8988T (cell line): Measurements from ENCODE around the gene CRYBG2.
"Not testable (repeated sequence)": the region's sequence is repeated elsewhere in the genome, so short reads cannot be mapped to it uniquely, and the experiment has no call there.

Experiments
- DNase-seq: peaks from one replicate; pipeline ENCODE4 v3.0.0; 2011

Gene CRYBG2

DNA sequence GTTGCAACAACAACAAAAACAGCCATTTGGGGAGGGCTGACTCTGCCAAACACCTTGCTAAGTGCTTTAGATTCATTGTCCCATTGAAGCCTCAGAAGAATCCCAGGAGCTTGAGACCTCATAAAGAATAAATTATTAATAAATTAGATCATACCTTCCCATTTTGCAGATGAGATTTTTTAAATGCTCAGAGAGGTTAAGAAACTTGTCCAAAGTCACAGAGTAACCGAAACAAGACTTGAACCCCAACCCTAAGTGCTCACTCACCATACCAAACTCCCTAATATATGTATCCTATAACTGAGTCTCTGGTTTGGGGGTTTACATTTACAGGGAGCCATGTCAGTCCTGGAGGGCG, 3.6 kb downstream of the CRYBG2 start:
- DNase-seq = no peak

DNA sequence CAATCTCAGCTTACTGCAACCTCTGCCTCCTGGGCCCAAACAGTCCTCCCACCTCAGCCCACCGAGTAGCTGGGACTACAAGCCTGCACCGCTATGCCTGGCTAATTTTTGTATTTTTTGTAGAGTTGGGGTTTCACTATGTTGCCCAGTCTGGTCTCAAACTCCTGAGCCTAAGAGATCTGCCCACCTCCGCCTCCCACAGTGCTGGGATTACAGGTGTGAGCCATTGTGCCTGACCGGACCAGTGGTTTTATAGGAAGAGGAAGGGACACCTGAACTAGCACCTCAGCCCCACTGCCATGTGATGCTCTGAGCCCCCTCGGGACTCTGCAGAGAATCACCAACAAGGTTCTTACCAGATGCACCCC, 4.1 kb downstream of the CRYBG2 start:
- DNase-seq = no peak

DNA sequence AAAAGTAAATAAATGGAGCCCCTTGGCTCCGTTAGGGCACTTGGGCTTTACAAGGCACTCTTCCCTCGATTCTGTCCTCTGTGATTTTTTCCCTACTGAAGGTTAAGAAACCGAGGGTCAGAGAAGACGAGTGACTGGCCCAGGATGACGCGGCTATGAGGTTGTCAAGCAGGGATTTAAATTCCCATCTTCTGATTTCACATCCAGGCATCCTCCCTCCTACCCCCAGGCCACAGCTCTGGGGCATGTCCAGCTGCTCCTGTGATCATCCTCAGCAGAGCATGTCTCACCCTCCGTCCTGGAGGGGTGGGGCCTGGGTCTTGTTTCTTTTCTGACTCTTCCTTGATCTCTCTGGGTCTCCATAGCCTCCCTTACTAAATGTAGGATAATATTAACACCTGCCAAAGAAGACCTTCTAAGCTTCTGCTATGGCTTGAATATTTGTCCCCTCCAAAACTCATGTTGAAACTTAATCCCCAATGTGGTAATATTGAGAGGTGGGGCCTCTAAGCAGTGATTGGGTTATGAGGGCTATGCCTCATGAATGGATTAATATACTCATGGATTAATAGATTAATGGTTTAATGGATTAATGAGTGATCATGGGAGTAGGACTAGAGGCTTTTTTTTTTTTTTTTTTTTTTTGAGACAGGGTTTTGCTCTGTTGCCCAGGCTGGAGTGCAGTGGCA, 4.6 kb downstream of the CRYBG2 start:
- DNase-seq = no peak

DNA sequence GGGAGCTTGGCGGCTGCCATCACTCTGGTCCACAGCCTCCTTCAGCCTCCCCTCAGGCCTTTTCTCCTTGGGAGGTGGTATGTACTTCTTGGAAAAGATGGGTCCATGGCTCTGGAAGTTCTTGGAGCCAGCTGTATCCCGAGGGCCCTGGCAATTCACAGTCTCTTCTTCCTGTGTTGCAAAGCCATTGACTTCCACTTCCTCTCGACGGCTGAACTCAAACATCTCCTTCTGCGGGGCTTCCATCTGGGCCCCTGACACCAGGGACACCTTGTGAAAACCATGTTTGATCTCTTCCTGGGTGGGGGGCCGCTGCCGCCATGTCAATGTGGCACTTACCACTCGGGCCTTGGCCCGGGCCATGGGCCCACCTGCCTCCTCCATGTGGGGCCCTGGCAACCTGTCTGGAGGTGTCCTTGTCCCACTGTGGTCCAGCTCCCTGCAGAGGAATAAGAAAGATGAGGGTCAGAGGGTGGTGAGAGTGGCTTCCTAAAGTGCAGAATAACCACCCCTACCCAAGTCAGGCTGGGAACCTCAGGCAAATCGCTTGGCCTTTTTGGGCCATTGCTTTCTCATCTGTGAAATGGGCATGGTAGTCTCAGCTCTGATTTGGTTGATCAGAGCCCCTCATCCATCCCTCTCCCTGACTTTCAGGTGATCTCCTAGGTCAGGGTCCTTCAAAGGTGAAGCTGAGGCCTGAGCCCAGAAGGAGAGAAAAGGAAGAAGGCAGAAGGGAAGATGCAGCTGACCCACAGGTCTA, 7.5 kb downstream of the CRYBG2 start:
- no peak for DNase-seq

DNA sequence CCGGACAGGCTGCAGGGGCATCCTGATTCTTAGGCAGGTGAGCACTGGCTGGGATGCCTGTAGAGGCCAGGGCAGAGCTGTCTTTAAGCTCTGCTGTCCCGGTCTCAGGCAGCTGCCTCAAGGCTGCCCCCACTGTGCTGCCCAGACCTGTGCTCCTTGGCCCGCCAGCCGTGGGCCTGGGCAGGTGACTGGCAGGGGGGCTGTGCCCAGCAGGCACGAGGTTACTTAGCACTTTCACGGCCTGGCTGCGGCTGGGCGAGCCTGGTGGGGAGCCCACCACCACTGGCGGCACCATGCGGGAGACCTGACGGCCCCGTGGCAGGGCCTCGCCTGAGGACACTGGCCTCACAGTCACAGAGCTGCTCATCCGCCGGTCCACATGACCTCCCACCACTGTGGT, 8.2 kb downstream of the CRYBG2 start:
- DNase-seq = no peak

DNA sequence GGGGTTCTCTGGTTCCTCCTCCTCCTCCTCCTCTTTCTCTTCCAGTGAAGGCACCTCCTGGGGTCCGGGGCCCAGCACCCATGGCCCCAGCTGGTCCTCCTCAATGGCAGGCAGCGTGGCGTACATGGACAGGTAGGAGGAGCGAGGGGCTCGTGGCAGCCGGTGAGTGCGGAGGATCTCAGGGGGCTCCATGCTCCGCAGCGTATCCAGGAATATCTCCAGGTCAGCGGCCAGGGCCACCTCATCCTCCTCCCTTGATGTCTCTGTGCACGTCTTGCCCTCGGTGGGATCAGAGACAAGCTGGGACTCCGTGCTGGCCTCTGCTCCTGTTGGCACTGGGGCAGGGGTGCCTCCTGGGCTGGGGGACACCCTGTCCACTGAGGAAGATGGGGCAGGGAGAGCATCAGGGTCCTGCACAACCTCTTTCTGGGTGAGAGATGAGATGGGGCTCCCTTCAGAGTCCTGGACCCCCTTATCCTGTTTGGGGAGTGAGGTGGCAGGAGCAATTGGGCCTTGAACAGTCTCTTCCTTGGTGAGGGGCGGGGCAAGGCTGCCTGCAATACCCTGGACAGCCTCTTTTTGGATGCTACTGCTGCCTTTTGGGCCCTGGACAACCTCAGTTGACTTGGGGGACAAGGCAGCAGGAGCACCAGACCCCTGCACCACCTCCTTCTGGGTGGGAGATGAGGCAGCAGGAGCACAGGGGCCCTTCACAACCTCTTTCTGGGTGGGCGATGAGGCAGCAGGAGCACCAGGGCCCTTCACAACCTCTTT, 9.6 kb downstream of the CRYBG2 start:
- no peak for DNase-seq

DNA sequence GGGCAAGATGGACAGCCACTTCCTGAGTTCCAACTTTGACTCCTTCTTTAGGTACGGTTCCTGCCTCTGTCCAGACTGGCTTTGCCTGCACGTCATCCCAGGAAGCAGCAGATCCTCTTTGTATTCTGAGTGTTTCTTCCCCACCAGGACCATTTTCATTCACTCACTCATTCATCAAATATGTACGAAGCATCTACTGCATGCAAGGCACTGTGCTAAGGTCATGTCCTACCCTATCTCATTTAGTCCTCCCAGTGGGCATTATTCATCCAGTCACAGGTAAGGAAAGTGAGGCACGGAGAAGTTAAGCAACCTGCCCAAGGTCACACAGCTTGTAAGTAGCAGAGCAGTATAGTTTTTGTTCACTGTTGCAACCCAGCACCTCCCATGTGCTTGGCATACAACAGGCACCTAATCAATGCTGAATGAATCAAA, 13.9 kb downstream of the CRYBG2 start:
- DNase-seq = no peak

DNA sequence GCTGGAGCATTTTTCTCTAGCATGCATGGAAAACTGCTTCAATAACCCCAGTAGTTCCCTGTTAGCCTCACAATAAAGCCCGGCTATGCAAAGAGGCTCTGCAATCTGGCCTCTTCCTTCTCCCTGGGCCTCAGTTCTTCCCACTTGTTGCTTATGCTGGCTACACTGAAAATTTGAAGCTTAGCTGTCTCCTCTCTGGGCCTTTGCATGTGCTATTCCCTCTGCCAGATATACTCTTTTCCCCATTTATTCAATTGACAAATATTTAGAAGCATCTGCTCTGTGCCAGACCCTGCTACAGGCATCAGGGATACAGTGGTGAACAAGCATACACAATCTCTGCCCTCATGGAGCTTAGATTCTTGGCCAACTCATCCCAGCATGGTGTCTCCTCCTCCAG, 15.3 kb downstream of the CRYBG2 start:
- DNase-seq = no peak

DNA sequence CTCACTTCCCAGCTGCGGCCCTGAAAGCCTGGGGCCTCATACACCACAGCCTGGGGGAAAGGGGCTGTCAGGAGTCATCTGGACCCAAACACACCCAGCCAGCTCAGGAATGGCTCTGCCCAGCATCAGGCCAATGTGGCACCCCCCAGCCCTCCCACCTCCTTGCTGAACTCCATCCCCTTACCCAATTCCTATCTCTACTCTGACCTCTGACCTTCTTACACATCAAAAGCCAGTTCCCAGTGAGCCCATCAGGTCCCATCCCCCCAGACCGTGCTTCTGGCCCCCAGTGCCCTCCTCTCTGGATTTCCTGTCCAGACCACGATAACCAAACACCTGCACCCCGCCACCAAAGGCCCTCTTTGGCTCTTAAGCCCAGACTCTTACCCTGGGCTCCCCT, 16.3 kb downstream of the CRYBG2 start:
- no peak for DNase-seq

DNA sequence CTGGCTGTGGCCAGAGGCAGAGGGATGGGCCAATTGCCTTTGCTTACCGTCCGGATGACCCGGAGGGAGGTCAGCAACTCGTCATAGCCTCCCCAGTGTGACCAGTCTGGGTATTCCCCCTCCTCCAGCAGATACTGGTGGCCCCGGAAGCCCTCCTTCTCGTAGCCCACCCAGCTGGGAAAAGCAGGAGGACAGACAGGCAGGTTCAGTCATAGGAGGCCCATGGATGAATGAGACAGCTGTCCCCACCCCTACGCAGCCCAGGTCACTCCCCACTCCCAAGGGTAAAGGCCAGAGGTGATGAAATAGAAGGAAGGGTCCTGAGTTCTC, 16.8 kb downstream of the CRYBG2 start:
- no peak for DNase-seq

DNA sequence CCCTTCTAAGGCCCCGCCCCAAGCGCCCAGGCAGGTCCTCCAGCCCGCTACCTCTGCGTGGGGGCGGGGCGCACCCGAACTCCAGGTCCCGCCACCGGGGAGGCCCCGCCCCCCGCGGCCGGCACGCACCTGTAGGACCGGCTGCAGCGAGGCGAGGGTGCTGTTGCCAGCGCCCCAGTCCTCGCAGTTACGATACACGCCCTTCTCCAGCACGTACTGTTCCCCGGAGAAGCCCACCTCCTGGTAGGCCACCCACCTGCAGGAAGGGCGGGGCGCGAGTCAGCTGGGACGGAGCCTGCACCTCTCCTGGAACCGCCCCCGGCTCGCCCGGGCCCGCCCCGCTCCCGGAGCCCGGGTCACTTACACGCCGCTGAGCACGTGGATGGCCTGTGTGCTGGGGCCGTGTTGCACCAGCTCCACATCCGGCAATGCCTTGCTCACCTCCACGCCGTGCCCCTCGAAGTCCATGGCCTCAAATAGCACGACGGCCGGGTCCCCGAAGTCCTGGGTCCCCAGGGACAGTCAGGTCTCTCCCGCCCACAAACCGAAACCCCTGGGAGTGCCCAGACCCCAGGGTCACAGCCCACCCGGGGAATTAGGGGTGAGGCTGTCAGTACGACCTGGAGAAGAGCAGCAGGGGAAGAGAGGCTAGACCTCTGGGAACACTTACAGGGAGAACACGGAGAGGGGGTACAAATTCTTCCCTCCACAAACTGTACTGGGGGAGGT, 17.3 kb downstream of the CRYBG2 start:
- peak; percentile 77 for DNase-seq

DNA sequence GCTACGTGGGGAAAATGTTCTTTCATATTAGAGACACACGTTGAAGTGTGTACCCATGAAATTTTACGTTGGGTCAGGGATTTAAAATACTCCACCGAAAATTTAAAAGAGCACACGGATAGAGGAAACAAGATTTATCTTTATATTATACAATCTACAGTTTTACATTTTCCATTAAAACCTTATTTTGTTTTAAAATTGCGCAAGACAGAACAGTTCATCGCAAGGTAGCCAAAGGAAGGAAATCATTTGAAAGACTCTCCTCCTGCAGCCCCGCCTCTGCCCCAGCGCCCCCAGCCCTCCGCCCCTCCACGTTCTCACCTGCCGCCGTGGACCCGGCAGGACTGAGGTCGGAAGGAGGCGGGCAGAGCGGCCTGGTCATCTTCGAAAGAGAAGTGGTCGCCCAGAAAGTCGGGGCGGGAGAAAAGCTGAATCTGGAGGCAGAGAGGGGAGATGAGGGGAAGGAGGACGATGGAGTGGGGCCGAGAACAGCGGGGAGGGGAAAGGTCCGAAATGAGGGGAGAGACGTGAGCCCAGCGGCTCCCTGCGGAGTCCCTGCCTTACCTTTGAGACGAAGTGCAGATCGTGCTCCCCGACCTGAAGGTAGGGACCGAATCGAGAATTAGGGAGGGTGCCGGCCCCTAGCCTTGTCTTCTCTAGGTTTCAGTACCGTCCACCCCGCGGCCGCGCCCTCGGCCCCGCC, 18.0 kb downstream of the CRYBG2 start:
- no peak for DNase-seq

DNA sequence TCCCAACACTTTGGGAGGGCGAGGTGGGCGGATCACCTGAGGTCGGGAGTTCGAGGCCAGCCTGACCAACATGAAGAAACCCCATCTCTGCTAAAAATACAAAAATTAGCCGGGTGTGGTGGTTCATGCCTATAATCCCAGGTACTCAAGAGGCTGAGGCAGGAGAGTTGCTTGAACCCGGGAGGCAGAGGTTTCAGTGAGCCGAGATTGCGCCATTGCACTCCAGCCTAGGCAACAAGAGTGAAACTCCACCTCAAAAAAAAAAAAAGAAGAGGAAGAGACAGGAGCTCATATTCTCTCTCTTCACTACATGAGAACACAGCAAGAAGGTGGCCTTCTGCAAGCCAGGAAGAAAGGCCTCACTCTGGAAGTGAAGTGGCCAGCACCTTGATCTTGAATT, 20.6 kb downstream of the CRYBG2 start:
- DNase-seq = not testable (repeated sequence)

DNA sequence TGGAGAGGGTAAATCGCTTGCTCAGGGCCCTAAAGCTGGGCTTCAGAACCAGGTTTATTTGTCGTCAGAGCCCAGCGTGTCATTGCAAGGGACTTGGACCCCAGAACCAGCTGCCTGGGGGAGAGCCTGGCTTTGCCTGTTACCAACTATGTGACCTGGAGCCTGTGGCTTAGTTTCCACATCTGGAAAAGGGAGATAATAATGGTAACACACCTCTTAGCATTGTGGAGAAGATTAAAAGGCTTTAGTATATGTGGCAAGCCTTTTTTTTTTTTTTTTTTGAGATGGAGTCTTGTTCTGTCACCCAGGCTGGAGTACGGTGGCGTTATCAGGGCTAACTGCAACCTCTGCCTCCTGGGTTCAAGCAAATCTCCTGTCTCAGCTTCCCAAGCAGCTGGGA, 23.7 kb downstream of the CRYBG2 start:
- no peak for DNase-seq

DNA sequence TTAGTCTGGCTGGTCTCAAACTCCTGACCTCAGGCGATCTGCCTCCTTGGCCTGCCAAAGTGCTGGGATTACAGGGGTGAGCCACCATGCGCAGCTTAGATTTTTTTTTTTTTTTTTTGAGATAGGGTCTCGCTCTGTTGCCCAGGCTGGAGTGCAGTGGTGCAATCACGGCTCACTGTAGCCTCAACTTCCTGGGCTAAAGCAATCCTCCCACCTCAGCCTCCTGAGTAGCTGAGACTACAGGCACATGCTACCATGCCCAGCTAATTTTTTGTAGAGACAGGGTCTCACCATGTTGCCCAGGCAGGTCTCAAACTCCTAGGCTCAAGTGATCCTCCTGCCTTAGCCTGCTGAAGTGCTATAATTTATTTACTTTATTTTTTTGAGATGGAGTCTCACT, 24.6 kb downstream of the CRYBG2 start:
- DNase-seq = not testable (repeated sequence)

DNA sequence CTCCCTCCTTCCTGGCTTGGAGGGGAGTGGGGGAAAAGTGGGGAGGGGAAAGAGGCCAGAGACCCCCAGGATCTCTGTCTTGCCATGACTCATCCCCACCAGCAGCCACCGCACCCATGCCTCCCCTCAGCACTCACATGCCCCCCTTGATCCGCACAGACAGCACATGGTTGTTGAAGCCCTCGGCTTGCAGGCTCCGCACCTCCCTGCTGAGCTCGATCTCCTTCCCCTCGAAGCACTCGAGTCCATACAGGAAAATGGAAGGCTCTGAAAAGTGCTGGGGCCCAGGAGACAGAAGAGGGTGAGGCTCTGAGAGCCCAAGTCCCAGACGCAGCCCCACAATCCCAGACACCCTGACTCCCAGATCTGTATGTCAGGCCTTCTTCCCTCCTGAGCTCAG, 25.3 kb downstream of the CRYBG2 start:
- DNase-seq = no peak

DNA sequence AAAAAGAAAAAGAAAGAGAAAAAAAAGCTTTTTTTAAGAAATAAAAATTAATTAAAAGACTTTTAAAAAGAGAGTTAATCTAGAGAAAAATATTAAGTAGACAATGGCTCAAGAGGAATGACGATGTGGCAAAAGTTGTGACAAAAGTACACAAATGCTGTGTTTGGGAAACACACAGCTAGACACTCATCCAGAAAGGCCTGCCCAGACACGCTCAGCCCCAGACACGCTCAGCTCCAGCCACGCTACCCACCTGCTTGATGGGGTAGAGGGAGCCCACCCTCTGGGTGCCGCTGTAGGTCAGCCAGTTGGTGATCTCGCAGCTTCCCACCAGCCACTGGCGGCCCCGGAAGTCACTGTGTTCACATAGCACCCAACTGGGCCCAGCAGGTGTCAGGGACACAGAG, 26.0 kb downstream of the CRYBG2 start:
- DNase-seq = no peak

DNA sequence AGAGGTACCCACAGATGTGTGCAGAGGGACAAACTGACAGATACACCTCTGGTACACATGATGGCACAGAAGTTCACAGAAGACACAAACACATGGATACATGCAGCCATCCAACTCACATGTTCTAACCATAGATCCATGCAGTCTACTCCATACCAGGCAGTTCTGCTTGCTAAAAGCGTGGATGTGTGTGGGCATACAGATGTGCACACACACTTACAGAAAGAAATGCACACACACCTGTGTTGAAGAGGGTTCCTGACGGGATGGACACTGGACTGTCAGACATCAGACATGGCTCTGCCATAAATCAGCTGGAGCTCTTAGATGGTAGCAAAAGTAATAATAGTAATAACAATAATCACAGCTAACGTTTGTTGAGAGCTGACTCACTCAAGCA, 29.4 kb downstream of the CRYBG2 start:
- DNase-seq = no peak

DNA sequence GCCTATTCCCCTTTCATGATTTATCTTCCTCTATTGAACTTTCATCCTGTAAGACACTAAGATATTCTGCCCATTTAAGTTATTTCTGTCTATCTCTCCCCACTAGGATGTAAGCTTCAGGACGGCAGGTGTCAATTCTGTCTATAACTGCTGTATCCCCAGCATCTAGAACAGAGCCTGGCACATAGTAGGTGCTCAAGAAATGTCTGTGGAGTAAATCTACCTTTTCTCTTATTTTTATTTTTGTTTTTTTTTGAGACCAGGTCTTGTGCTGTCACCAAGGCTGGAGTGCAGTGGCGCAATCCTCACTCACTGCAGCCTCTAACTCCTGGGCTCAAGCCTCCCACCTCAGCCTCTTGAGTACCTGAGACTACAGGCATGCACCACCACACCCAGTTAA, 30.5 kb downstream of the CRYBG2 start:
- DNase-seq = no peak

DNA sequence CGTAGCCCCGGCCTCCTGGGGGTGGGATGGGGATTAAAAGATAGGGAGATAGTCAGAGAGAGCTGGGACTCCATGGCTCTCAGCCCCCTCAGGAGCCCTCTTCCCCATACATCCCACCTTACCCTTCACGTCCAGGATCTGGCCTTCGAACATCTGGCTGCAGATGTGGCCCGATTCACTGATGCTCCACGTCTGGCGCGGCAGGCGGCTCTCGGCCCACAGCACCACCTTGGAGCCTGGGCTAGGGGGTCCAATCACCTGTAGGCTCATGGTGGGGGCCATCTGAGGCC, 31.9 kb downstream of the CRYBG2 start:
- no peak for DNase-seq

DNA sequence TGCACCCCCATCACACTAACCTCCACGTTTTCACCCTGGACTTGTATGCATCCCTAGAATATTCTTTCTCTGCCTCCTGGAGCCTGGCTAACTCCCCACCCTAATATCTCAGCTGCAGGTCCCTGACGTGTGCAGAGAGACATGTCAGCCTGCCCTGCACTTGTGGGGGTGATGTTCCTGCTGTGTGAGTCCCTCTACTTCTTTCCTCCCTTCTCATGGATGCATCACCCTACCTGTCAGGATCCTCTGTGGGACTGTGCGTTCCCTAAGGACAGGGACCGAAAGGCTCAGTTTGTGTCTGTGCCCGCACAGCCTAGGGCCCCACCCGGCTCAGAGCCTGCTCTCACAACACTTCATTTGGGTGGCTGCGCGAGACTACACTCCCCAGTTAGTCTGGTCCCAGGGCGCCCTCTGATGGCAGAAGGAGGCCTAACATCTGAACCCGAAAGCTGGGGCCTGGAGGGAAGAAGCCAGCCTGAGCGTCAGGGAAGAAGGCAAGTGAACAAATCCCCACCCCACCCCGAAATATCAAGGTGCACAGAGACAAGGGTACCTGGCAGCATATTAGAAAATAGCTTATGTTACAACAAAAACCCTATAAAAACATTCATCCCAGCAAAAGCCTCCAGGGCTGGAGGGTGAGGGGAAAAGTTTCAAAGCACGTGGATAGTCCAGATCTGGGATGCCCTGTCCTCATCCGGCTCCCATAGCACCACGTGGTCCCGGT, 32.5 kb downstream of the CRYBG2 start:
- peak; percentile 40 for DNase-seq

DNA sequence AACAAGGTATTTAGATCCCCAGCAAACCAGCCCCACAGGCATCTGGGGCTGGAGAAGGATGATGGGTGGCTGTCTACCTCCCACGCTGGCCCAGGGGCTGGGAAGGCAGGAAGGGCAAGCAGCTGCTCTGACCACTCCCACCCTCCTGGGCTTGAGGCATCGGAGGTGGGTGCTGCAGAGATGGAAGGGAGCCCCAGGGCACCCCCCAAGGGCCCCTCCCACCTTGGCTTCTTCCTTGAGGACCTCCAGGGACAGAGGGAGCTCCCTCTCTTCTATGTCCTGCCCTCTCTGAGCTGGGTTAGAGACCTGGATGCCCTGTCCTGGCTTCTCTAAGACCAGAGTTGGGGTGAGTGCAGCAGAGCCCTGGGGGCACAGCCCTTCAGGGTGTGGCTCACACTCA, 33.0 kb downstream of the CRYBG2 start:
- DNase-seq = no peak
